Glutamatergic neuron (in vitro differentiated cells): Measurements from ENCODE around the gene IFNA17. TPM values are rescaled to one million over a fixed set of nuclear protein-coding genes. Genes with fewer than 3 reads are reported as not detected.
"Not testable (repeated sequence)": the region's sequence is repeated elsewhere in the genome, so short reads cannot be mapped to it uniquely, and the experiment has no call there.

ENCODE experiments used
- DNase-seq: peaks from one replicate; pipeline ENCODE4 v3.0.0; 2022
- H3K27ac Mint-ChIP-seq: one replicate; pipeline ENCODE4 v1.8.0; 2020; ENCODE audit warnings: mild to moderate bottlenecking, mixed read lengths, inconsistent platforms; ENCODE audit not compliant: unreplicated experiment
- H3K27me3 Mint-ChIP-seq: one replicate; pipeline ENCODE4 v1.8.0; 2020; ENCODE audit warnings: mild to moderate bottlenecking, moderate library complexity, mixed read lengths, inconsistent platforms; ENCODE audit not compliant: unreplicated experiment
- H3K36me3 Mint-ChIP-seq: one replicate; pipeline ENCODE4 v1.8.0; 2020; ENCODE audit warnings: mild to moderate bottlenecking, mixed read lengths, inconsistent platforms; ENCODE audit not compliant: unreplicated experiment
- H3K4me1 Mint-ChIP-seq: one replicate; pipeline ENCODE4 v1.8.0; 2020; ENCODE audit warnings: mild to moderate bottlenecking, low read depth, mixed read lengths, inconsistent platforms; ENCODE audit not compliant: unreplicated experiment
- H3K4me3 Mint-ChIP-seq: one replicate; pipeline ENCODE4 v1.8.0; 2020; ENCODE audit warnings: mild to moderate bottlenecking, mixed read lengths, inconsistent platforms; ENCODE audit not compliant: unreplicated experiment
- H3K9me3 Mint-ChIP-seq: one replicate; pipeline ENCODE4 v1.8.0; 2020; ENCODE audit warnings: mild to moderate bottlenecking, moderate library complexity, mixed read lengths, inconsistent platforms; ENCODE audit not compliant: unreplicated experiment
- total RNA-seq: library from RNA; stranded (reverse); fragmentation: NEBNext Ultra II Directional; extraction: Animal tissue kit (Norgen Biotek cat#: 25700); gene quantifications from one replicate; pipeline ENCODE4 v1.2.1, GENCODE V29; 2021; ENCODE audit not compliant: unreplicated experiment
- TF ChIP-seq, protein P1 (sequence below): fragments of 200-600 bp; sonication (generic); IDR thresholded peaks from one replicate; pipeline ENCODE4 v1.5.0; 2021; ENCODE audit not compliant: partially characterized antibody, unreplicated experiment

Gene IFNA17
- total RNA-seq, 1 donor from 2014 or later, result not detected

DNA sequence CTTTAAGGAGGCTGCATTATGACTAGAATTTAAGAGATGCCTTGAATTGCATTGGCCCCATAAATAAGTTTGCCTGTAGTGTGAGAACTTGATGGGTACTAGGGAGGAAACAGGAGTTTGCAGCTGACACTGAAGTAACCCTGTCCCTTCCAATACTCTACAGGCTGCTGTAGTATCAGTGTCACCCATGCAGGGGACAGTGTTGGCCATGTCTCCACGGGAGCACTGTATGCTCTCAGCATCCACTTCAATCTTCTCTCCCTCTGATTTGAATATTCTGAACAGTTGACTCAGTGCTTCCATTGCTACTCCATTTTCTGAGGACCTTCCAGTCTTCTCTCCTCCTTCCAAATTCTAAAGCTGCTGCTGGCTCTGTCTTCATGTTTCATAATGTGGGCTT is 23.2 kb upstream of the IFNA17 start:
- no peak overlapping the region for H3K4me3 Mint-ChIP-seq
- peaks cover 8% of the 10 kb centered on the region for H3K4me1 Mint-ChIP-seq
- TF ChIP-seq, protein P1, sequence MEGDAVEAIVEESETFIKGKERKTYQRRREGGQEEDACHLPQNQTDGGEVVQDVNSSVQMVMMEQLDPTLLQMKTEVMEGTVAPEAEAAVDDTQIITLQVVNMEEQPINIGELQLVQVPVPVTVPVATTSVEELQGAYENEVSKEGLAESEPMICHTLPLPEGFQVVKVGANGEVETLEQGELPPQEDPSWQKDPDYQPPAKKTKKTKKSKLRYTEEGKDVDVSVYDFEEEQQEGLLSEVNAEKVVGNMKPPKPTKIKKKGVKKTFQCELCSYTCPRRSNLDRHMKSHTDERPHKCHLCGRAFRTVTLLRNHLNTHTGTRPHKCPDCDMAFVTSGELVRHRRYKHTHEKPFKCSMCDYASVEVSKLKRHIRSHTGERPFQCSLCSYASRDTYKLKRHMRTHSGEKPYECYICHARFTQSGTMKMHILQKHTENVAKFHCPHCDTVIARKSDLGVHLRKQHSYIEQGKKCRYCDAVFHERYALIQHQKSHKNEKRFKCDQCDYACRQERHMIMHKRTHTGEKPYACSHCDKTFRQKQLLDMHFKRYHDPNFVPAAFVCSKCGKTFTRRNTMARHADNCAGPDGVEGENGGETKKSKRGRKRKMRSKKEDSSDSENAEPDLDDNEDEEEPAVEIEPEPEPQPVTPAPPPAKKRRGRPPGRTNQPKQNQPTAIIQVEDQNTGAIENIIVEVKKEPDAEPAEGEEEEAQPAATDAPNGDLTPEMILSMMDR, result no peak
- no peak for DNase-seq
- H3K9me3 Mint-ChIP-seq, result no peaks in the 10 kb centered on the region
- H3K36me3 Mint-ChIP-seq, result no peaks in the 10 kb centered on the region
- no peaks in the 10 kb centered on the region for H3K27me3 Mint-ChIP-seq
- H3K27ac Mint-ChIP-seq, result no peak overlapping the region

DNA sequence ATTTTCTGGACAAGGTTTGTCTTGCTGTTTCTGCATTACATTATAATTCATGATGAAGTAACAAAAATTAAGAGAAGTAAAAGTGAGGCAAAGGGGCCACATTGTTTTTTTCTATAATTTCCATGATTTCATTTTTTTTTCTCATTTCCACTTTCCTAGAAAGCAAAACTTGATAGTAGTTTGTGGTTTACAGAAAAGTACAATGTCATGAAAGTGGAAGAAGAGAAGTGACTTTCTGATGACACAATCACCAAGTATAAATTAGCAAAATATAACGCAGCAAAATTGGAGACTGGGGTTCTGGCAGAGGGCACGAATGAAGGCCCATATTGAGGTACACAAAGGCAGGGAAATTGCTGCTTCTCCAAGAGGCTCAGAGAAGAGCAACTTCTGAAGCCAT is 16.8 kb upstream of the IFNA17 start:
- TF ChIP-seq, protein P1, result no peak
- Mint-ChIP-seq H3K27ac (no peak overlapping the region), H3K27me3 (no peaks in the 10 kb centered on the region), H3K4me1 (no peaks in the 10 kb centered on the region), H3K9me3 (no peaks in the 10 kb centered on the region), H3K4me3 (no peak overlapping the region), H3K36me3 (no peaks in the 10 kb centered on the region)
- DNase-seq, result no peak

DNA sequence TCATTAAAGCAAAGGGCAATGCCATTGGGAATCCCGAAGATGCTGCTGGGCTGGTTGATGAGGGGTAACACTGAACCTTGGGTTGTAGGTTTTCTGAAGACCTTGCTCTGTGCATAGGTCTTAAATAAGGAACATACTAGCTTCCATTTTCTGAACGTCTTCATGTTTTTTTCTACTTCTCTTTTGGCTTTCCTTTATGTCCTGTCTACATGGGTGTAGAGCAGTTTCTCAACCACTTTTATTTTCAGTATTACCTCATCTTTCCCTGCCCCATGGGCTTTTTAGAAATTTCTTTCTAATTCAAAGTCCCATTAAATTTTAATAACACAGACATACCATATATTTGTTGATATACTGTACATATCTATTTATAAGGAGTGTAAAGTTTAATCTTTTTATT is 11.9 kb upstream of the IFNA17 start, which contains the start of gene IFNA14:
Gene IFNA14, minus strand, starts transcription at position 95 of the 400 bp plus-strand sequence. Its CDS starts 70 bp downstream, at position 25.
- Mint-ChIP-seq H3K4me3 (no peak within 1 kb of the TSS), H3K36me3 (no peaks in the 10 kb centered on the region), H3K9me3 (no peaks in the 10 kb centered on the region), H3K27me3 (peaks cover 2% of the 10 kb centered on the region), H3K4me1 (no peaks in the 10 kb centered on the region), H3K27ac (no peak within 1 kb of the TSS)
- TF ChIP-seq, protein P1, result no peak
- no peak for DNase-seq

DNA sequence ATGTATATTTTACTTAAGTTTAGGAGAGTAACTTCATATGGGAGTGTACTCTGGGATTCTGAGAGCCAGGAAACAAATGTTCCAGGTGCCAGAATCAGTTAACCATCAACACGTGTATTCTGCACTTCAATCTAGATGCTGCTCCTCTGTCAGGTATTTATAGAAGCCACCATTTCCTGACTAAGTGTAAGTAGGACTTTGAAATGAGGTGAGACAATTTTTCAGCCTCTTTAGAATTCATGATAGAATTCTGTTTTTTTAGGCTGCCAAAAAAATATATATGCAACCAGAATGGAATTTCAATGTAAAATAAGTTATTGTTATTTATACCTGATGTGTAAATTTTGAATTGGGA is 8.3 kb upstream of the IFNA17 start:
- DNase-seq, H3K4me3 Mint-ChIP-seq, H3K27ac Mint-ChIP-seq, H3K36me3 Mint-ChIP-seq, H3K27me3 Mint-ChIP-seq, H3K9me3 Mint-ChIP-seq, H3K4me1 Mint-ChIP-seq: not testable (repeated sequence)

DNA sequence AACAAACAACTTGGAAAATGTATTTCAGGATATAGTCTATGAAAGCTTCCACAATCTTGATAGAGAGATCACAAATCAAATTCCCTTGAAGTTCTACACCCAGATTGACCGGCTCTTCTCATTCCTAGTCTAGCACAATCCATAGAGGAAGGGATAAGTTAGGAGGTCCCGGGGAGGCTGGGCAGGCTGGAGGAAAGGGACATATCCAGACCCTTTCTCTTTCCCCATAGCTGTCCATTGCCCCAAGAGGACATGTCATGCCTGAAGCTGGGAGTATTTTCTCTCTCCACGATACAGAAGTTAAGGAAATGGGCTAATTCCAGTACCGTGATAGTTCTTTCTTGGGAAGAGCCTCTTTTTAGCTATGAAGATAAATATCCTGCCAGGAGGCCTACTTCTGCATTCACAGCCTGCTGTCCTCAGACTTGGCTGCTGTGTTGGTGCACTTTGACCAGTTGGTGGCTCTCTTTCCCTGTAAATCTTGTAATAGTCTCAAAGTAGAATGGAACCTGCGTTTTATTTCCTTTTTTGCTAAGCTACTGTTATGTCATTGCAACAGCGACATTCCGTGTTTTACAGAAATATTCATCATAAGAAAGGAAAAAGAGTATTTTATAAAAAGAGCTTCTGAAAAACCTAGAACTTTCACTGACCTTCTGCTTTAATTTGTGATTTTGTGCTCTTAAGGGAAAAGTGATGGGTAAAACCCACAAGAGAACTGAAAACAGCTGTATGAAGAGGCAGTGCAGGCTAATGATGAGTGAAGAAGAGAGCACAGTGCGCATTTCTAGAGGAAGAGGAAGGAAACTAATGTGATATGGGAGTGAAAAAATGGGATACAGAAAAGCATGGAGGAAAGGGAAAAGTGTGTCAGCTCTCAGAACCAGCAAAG is 7.7 kb upstream of the IFNA17 start:
- not testable (repeated sequence) for H3K4me3 Mint-ChIP-seq, H3K27me3 Mint-ChIP-seq, DNase-seq, H3K9me3 Mint-ChIP-seq, H3K36me3 Mint-ChIP-seq, H3K27ac Mint-ChIP-seq, H3K4me1 Mint-ChIP-seq

DNA sequence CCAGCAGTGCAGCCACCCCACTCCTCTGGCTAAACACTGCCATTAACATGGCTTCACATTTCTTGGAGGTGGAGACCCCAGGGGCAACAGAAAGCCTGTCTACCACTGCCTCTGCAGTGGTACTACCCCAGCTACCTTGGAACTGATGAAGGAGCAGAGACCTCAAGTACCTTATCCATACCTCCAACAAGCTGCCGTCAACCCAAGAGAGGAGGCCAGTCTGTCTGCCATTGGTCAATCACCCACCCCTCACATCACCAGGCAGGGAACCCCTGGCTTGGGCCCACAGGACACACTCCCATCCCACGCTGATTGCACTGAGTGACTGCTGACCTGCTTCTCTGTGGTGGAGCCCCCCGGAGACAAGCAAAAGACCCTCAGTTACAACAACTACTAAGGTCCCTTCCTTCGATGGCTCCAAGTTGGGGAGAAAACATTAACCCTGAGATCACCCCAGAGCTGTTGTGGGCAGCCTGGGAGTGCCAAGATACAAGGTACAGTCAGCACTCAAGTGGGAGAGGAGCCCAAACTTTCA is 6.2 kb upstream of the IFNA17 start:
- H3K4me1 Mint-ChIP-seq, result no peaks in the 10 kb centered on the region
- no peaks in the 10 kb centered on the region for H3K9me3 Mint-ChIP-seq
- no peaks in the 10 kb centered on the region for H3K36me3 Mint-ChIP-seq
- no peak overlapping the region for H3K4me3 Mint-ChIP-seq
- no peak overlapping the region for H3K27ac Mint-ChIP-seq
- TF ChIP-seq, protein P1, result no peak
- H3K27me3 Mint-ChIP-seq, result peaks cover 2% of the 10 kb centered on the region
- no peak for DNase-seq
